Ureter (tissue), 1 donor: ENCODE data around the gene METRN. TPM values are rescaled to one million over a fixed set of nuclear protein-coding genes. Genes with fewer than 3 reads are reported as not detected.

Experiments used
- DNase-seq: peaks from one replicate; pipeline ENCODE4 v3.0.0-alpha.2; 2020; ENCODE audit warnings: low spot score
- total RNA-seq: library from RNA; stranded (reverse); gene quantifications from one replicate; pipeline ENCODE4 v1.2.4, GENCODE V29; 2023
- donor health status: DM: yes; HTN: yes; CAD: no.

Gene METRN
- 20.8 TPM for total RNA-seq

DNA sequence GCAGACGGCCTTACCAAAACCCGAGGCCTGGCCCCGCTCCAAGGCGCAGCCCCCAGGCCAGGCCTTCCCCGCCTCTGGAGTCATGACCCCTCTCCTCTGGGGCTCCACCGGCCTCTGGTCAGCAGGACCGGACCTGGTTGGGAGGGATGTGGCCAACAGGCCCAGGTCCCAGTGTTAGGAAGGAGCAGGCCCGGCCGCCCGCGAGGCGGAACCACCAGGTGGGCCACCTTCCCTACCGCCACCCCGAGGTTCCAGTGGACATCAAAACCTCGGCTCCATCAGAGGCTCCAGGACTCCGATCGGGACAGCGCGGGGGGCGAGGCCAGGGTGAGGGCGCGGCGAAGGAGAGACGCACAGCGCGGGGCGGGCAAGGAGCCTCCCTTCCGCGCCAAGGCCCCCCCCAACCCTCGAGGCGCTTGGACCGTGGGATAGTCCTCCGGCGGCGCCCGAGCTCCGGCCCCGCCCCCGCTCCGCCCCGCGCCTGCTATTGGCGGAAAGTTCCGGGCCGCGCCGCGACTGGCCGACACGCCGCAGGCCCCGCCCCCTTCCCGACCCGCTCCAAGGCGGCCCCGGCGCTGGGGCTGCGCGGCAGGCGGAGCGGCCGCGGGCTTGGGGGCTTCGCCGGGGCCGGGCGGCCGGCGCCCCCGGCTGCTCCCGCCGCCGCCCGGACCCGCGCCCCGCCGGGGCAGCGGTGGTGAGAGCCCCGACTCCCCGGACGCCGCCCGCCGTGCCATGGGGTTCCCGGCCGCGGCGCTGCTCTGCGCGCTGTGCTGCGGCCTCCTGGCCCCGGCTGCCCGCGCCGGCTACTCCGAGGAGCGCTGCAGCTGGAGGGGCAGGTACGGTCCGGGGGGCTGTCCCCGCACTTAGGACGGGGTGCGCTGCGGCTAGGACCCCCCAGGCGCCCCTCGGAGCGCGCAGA, at the start of gene METRN:
TSS of gene METRN (plus strand) at position 561 of the 919 bp plus-strand sequence. CDS start at position 733, 172 bp downstream.
- DNase-seq = peak; percentile 90

DNA sequence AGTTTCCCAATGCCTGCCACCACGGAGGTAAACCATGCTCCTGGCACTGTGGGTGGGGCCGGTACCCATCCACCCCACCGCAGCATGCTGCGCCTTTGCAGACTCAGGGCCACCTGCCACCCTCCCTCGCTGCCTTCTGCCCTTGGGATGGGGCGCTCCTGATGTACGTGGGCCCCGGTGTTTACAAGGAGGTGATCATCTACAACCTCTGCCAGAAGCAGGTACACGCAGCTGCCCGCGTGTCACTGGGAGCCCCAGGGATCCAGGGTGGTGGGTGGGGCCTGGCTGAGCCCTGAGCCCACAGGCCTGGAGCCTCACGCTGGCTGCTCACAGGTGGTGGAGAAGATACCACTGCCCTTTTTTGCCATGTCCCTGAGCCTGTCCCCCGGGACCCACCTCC, 48.3 kb upstream of the METRN start:
- DNase-seq = no peak

DNA sequence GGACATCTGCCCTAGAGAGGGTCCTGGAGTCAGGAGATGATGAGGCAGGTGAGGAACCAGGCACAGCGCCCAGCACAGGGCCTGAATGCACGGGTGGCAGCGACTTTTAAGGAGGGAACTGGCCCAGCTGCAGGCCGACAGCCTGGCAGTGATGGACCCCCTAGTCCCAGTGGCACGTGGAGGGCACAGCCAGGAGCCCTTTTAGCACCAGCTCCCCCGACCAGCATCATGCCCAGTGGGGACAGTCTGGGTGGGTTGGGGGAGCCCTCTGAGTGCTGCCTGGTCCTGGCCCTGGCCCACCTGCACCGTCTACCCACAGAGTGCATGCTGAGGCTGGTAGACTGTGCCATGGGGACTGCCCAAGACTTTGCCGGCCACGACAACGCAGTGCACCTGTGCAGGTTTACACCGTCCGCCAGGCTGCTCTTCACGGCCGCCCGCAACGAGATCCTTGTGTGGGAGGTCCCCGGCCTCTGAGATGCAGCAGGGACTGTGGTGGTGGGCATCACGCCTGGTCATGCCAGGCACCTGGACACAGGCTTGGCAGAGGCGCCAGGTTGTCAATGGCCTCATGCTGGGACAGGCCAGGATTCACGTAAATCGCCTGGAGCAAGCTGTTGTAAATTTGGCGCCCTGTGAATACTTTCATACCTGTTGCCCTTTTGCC, 47.7 kb upstream of the METRN start:
- DNase-seq = no peak

DNA sequence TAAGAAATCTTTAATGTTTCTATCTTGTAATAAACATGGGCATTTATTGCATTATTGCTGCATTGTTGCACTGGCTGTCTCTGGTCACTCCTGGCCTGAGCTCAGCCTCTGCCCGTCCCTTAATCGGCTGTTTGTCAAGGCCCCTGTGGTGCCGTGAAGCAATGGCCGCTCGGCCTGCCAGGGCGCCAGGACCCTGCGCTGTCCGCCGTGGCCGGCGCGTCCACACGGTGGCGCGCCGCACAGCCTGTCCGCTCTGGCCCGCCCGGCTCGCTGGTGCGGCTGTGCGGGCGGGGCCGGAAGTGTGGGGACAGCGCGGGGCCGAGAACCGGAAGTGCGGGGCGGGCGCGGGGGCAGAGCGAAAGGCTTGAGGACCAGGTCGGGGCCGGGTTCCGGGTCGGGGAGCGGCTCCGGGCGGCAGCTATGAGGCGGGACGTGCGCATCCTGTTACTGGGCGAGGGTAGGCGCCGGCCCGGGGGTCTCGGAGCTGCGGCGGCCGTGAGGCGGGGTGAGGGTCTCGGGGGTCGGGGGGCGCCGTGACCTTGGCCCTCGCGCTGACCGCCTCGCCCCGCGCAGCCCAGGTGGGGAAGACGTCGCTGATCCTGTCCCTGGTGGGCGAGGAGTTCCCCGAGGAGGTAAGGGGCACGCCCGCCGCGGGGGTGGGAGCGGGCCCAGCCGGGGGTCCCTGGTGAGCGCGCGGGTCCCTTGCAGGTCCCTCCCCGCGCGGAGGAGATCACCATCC, 47.0 kb upstream of the METRN start, which contains the start of gene RHOT2:
TSS of gene RHOT2 (plus strand) at position 353 of the 739 bp plus-strand sequence. CDS start at position 421, 68 bp downstream.
- peak; percentile 95 for DNase-seq

DNA sequence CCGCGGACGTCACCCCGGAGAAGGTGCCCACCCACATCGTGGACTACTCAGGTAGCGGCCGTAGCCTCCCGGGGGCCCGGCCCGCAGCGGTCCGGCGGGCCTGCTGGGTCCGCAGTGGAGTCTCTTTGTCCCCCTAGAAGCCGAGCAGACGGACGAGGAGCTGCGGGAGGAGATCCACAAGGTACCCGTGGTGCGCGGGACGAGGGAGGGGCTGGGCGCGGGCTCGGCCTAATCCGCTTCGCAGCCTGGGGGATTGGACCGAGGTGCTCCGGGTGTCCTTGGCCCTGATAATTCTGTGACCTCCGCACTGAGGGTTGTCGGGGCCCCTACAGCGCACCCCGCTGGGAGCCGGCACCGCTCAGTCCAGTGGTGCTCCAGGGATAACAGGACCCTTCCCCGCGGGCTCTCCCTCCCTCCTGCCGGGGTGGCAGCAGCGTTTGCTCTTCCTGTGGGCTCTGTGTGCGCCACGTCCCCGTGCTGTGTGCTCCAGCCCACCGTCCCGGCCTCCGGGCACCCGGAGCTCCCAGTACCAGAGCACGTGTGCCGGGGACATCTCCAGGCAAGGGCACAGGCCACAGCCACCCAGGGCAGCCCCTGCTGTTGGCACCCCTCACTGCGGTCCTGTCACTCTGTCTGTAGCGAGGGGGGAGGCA, 46.3 kb upstream of the METRN start:
- DNase-seq = no peak

DNA sequence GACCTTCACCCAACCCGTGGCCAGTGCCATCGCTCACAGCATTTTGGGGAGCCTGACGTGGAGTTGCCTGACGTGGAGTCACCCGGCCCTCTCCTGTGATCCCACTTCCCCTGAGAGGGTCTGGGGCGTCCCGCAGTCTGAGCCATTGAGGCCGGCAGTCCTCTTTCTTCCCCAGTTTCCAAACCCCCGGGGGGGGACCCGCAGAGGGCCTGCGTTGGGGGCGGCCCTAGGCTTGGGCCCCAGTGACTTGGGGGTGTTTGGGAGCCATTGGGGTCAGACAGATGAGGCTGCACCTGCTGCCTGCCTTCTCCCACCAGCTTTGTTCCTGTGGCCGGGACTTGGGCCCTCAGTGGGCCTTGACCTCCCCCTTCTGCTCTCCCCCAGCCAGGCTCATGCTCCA, 45.3 kb upstream of the METRN start:
- DNase-seq = no peak

DNA sequence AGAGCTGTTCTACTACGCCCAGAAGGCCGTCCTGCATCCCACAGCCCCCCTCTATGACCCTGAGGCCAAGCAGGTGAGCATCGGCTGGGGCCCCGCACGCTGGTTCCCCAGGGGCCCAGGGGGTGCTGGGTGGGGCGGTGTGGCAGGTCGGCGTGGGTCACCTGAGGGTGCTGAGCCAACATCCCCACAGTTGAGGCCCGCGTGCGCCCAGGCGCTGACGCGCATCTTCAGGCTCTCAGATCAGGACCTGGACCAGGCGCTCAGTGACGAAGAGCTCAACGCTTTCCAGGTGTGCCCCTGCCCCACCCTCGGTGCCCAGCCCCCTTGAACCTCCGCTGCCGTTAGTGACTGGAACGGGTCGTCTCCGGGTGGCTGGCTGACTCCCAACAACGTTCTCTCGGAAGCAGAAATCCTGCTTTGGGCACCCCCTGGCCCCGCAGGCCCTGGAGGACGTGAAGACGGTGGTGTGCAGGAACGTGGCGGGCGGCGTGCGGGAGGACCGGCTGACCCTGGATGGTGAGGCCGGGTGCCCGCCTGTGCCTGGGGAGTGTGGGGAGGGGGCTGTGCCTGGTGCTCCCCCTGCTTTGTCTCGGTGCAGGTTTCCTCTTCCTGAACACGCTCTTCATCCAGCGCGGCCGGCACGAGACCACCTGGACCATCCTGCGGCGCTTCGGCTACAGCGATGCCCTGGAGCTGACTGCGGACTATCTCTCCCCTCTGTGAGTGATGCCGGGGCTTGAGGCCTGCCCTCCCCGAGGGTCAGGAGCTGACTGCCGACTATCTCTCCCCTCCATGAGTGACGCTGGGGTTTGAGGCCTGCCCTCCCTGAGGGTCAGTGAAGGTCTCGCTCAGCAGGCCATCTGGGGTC, 44.2 kb upstream of the METRN start:
- DNase-seq = no peak

DNA sequence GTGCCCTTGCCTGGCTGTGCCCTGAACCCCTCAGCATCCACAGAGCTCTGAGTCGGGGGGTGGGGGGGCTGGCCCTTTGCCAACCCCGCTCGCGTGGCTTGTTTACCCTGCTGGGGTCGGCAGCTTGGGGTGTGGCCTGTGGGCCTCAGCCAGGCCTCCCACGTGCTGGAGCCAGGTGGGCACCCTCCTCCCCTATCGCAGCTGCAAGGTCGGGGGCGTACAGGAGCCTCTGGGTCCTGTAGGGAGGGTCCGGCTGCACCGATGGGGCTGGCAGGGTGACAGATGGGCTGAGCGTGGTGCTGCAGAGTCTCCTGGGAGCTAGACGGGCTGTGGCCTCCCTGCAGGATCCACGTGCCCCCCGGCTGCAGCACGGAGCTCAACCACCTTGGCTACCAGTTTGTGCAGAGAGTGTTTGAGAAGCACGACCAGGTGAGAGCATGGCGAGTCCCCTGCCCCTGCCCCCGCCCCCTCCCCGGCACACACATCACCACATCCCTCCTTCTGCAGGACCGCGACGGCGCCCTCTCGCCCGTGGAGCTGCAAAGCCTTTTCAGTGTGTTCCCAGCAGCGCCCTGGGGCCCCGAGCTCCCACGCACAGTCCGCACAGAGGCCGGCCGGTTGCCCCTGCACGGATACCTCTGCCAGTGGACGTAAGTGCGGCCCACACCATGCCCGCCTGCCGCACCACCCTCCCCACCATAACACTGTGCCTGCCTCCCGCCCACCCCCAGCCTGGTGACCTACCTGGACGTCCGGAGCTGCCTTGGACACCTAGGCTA, 43.4 kb upstream of the METRN start:
- no peak for DNase-seq

DNA sequence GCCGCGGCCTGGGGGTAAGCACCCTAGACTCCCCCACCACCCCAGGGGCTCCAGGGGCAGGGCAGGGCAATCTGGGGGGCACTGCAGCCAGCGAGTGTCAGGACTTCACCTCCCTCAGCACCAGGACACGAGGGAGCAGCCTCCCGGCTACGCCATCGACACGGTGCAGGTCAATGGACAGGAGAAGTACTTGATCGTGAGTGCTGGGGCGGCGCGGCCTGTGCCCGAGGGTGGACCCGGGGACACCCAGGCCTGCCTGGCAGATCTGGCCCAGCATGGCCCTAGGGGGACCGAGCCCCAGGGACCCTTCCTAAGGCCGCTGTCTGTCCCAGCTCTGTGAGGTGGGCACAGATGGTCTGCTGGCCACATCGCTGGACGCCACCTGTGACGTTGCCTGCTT, 42.5 kb upstream of the METRN start:
- no peak for DNase-seq

DNA sequence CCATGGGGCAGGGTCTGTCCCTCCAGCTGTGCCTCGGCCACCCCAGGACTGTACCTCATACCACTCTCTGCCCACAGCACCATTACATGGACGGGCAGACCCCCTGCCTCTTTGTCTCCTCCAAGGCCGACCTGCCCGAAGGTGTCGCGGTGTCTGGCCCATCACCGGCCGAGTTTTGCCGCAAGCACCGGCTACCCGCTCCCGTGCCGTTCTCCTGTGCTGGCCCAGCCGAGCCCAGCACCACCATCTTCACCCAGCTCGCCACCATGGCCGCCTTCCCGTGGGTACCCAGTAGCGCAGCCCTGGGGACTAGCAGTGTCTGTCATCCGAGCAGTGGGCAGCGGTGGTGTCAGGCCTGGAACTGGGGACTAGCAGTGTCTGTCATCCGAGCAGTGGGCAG, 42.1 kb upstream of the METRN start:
- DNase-seq = no peak

DNA sequence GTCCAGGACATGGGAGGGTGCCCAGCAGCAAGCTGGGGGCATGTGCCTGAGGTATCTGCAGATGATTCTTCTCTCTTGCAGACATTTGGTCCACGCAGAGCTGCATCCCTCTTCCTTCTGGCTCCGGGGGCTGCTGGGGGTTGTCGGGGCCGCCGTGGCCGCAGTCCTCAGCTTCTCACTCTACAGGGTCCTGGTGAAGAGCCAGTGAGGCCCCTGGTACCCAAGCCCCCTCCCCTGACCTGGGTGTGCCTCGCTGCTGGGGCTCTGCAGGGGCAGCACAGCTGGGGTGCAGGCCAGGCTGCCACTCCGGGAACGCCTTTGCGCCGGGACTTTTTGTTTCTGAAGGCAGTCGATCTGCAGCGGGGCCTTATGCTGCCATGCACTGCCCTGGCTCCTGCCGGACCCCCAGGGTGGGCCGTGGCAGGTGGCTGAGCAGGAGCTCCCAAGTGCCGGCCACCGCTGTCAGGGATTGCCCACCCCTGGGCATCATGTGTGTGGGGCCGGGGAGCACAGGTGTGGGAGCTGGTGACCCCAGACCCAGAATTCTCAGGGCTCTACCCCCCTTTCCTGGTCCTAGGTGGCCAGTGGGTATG, 41.4 kb upstream of the METRN start:
- DNase-seq = no peak

DNA sequence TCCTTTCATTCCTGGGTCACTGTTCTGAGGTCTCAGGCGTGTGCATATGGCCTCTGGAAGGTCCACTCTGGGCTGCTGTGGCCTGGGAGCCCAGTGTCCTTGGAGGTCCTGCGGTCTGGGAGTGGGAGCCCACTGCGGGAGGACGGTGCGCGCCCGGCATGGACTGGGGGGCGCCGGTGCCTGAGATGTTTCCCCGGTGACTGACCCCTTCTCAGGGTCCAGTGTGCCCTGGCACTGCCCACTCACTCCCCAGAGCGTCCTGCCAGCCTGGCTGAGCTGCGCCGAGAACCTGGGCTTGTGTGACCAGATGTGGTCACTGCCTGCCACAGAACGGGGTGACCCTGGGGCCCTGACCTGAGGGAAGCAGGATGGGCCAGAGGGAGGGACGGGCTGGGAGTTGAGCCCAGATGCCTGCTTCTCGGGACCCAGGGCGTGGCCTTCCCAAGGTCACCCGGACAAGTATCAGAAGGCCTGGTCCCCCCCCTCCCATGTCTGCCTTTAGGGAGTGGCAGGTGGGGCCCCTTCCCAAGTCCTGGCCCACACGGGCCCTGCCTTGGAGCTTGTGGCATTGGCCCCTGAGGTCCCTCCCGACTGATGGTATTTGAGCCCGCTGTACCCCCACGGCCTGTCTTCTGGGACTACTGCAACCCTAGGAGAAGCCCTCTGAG, 40.6 kb upstream of the METRN start:
- DNase-seq = no peak

DNA sequence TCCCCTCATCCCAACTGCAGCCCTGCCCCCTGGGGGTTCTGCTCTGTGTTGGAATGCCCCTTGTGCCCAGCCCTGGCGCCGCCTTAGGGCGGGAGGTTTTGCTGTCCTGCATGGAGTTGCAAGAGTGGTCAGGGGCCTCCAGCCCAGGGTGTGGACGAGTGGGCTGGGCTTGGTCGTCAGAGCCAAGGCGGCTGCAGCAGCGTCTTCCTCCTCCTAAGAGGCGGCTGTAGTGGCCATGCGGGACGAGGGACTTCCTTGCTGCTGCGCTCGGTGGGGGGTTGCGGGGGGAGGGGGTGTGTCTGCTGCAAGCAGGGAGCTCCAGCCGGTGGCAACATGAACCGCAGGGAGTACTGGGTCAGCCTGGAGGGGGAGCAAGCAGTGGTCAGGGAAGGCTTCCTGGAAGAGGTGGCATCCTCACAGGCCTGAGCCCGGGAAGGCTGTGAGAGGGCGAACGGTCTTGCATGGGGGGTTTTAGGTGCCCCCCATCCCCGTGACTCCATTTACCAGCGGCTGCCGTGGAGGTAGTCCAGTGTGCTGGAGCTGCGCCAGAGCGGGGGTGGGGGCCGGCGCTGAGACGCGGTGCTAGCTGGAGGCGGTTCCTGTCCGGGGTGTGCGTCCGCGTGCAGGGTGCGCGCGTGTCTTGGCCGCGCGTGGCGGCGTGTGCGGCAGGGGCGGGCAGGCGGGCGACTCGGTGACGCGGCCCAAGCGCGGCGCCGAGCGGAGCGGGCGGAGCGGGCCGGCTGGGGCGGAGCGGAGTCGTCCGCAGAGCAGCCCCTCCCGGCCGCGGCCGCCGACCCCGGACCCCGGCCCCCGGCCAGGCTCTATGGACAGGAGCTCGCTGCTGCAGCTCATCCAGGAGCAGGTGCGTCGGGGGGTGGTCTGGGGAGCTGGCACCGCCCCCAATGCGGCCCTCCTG, 39.7 kb upstream of the METRN start, which contains the start of gene RHBDL1:
TSS of gene RHBDL1 (plus strand) at position 704 of the 916 bp plus-strand sequence. CDS start at position 824, 120 bp downstream.
- no peak for DNase-seq

DNA sequence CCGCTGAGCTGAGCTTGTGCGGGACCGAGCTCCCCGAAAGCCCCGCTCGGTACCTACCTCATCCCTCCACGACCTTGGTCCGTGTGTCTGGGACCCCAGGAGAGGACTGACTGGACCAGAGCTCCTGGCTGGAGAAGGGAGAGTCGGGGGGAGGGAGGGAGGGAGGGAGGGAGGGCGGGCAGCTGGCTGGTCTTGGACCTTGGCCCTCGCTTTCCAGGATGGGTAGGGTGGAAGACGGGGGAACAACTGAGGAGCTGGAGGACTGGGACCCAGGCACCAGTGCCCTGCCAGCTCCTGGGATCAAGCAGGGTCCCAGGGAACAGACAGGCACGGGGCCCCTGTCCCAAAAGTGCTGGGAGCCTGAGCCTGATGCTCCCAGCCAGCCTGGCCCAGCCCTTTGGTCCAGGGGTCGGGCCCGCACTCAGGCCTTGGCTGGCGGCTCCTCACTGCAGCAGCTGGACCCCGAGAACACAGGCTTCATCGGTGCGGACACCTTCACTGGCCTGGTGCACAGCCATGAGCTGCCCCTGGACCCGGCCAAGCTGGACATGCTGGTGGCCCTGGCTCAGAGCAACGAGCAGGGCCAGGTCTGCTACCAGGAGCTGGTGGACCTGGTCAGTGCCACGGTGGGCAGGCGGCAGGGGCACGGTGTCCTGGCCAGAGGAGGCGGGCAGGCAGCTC, 38.9 kb upstream of the METRN start:
- no peak for DNase-seq

DNA sequence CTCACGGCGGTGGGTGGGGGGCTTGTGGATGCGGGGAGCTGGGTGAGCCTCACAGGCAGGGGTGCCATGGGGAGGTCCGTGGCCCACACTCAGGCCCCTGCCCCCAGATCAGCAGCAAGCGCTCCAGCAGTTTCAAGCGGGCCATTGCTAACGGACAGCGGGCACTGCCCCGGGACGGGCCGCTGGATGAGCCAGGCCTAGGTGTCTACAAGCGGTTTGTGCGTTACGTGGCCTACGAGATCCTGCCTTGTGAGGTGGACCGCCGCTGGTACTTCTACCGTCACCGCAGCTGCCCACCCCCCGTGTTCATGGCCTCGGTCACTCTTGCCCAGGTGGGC, 38.4 kb upstream of the METRN start:
- DNase-seq = no peak

DNA sequence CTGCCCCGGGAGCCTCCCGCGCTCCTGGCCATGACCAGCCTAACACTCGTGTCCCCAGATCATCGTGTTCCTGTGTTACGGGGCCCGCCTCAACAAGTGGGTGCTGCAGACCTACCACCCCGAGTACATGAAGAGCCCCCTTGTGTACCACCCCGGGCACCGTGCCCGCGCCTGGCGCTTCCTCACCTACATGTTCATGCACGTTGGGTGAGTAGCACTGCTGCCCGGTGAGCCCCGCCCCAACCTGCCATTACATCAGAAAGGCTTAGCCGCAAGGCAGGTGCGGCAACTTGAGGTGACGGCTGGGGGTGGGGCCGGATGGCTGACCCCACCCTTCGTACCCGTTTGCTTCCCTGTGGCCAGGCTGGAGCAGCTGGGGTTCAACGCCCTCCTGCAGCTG, 38.0 kb upstream of the METRN start:
- DNase-seq = peak; percentile 92
